ENCODE data around the gene C1QTNF3. TPM values are rescaled to one million over a fixed set of nuclear protein-coding genes. Genes with fewer than 3 reads are reported as not detected.
A peak's percentile ranks its signal among the peaks of the same experiment; 100 is the strongest.
"Not testable (repeated sequence)": the region's sequence is repeated elsewhere in the genome, so short reads cannot be mapped to it uniquely, and the experiment has no call there.

Gene C1QTNF3
- total RNA-seq, 1 experiment from 2014 or later: 0.24 TPM

- no peak for DNase-seq (ENCODE audit: low read depth)
Measured at GRCh38 chr5:34021334-34021733, 21.7 kb downstream of the C1QTNF3 start.

GRCh38 chr5:34020726-34021125 lies 22.3 kb downstream of the C1QTNF3 start:
- no peak for DNase-seq (ENCODE audit: low read depth)

GRCh38 chr5:34017254-34017653 lies 25.8 kb downstream of the C1QTNF3 start:
- DNase-seq (ENCODE audit: low read depth): no peak

- DNase-seq (ENCODE audit: low read depth): no peak
Measured at GRCh38 chr5:34016750-34017149, 26.3 kb downstream of the C1QTNF3 start.

GRCh38 chr5:34016222-34016621 lies 26.8 kb downstream of the C1QTNF3 start:
- no peak for DNase-seq (ENCODE audit: low read depth)

- DNase-seq (ENCODE audit: low read depth): no peak
Measured at GRCh38 chr5:34015120-34015822, 27.7 kb downstream of the C1QTNF3 start.

- no peak for DNase-seq (ENCODE audit: low read depth)
Measured at GRCh38 chr5:34014626-34015025, 28.4 kb downstream of the C1QTNF3 start.

- DNase-seq (ENCODE audit: low read depth): no peak
Measured at GRCh38 chr5:34013547-34013946, 29.5 kb downstream of the C1QTNF3 start.

GRCh38 chr5:34012791-34013190 lies 30.2 kb downstream of the C1QTNF3 start:
- peak; percentile 15 for DNase-seq (ENCODE audit: low read depth)

GRCh38 chr5:34011536-34011935 lies 31.5 kb downstream of the C1QTNF3 start:
- DNase-seq (ENCODE audit: low read depth): no peak

GRCh38 chr5:34010146-34010545 lies 32.9 kb downstream of the C1QTNF3 start:
- not testable (repeated sequence) for DNase-seq (ENCODE audit: low read depth)

- DNase-seq (ENCODE audit: low read depth): no peak
Measured at GRCh38 chr5:34009610-34010009, 33.4 kb downstream of the C1QTNF3 start.

GRCh38 chr5:34008802-34009201 lies 34.2 kb downstream of the C1QTNF3 start:
- no peak for DNase-seq (ENCODE audit: low read depth)

- DNase-seq (ENCODE audit: low read depth): peak; percentile 90
Measured at GRCh38 chr5:34007621-34008600, 35.1 kb downstream of the C1QTNF3 start, which contains the start of gene AMACR. AMACR (minus strand) TSS chr5:34008050; CDS start chr5:34008019, 31 bp downstream.

GRCh38 chr5:34007201-34007620 lies 35.8 kb downstream of the C1QTNF3 start:
- peak; percentile 12 for DNase-seq (ENCODE audit: low read depth)

GRCh38 chr5:34005681-34006080 lies 37.3 kb downstream of the C1QTNF3 start:
- DNase-seq (ENCODE audit: low read depth): no peak

GRCh38 chr5:34005211-34005610 lies 37.8 kb downstream of the C1QTNF3 start:
- DNase-seq (ENCODE audit: low read depth): no peak

GRCh38 chr5:34003941-34004340 lies 39.1 kb downstream of the C1QTNF3 start:
- DNase-seq (ENCODE audit: low read depth): no peak

GRCh38 chr5:34002629-34003328 lies 40.2 kb downstream of the C1QTNF3 start:
- no peak for DNase-seq (ENCODE audit: low read depth)

- DNase-seq (ENCODE audit: low read depth): peak; percentile 66
Measured at GRCh38 chr5:34001241-34001841, 41.7 kb downstream of the C1QTNF3 start.

GRCh38 chr5:33999978-34000377 lies 43.0 kb downstream of the C1QTNF3 start:
- DNase-seq (ENCODE audit: low read depth): no peak
